ENCODE measurements around the gene ADARB1. TPM values are rescaled to one million over a fixed set of nuclear protein-coding genes. Genes with fewer than 3 reads are reported as not detected.

The ADARB1 gene
- polyA plus RNA-seq, 1 donor (not counting 4 experiments of a cell fraction or from before 2014, with no cell fraction given) = 13.0 TPM

GRCh38 chr21:45035477-45035848 lies 38.9 kb upstream of the ADARB1 start:
- no peaks in the 10 kb centered on the region for H4K20me1 ChIP-seq (ENCODE audit: control insufficient read depth, extremely low read depth, insufficient read depth, low read length)
- no peaks in the 10 kb centered on the region for H3K9me1 ChIP-seq (ENCODE audit: control insufficient read depth, extremely low read depth, insufficient read depth, low read length)
- no peaks in the 10 kb centered on the region for H3K79me2 ChIP-seq (ENCODE audit: control insufficient read depth, insufficient read depth, low read length)
- dilution Hi-C loops (cut with MboI; ENCODE audit: extremely low pct_ligation_motif_present, low sequenced_read_pairs) = no loop called here
- FAIRE-seq (no peak), DNase-seq (ENCODE audit: low read depth, low spot score) (no peak)
- no peak overlapping the region for H3K9ac ChIP-seq (ENCODE audit: control insufficient read depth, extremely low read depth, insufficient read depth, low read length)
- no peaks in the 10 kb centered on the region for H3K36me3 ChIP-seq (ENCODE audit: control insufficient read depth in 2 of 2, extremely low read depth in 1 of 2, insufficient read depth in 2 of 2, low read length in 2 of 2)
- peaks cover 6% of the 10 kb centered on the region for H3K9me3 ChIP-seq (ENCODE audit: control insufficient read depth, low read depth, low read length)
- no peak overlapping the region for H3K4me2 ChIP-seq (ENCODE audit: control insufficient read depth, extremely low read depth, insufficient read depth, low read depth, low read length)
- H2AFZ ChIP-seq (ENCODE audit: control insufficient read depth, low read length) = no peak overlapping the region
- no peak for TF ChIP-seq CTCF (optimal IDR thresholded peaks at IDR 0.05 in 1 of 3, IDR thresholded peaks at IDR 0.05 in 1 of 3, conservative IDR thresholded peaks at IDR 0.05 in 1 of 3; ENCODE audit: extremely low read depth in 1 of 3, insufficient read depth in 2 of 3, low read length in 3 of 3)
- TF ChIP-seq EZH2 (IDR thresholded peaks at IDR 0.05; ENCODE audit: low read length) = no peak
- H3K27ac ChIP-seq (ENCODE audit: control insufficient read depth, insufficient read depth, low read length) = no peak overlapping the region
- no peak overlapping the region for H3K4me3 ChIP-seq (ENCODE audit: control insufficient read depth in 2 of 3, extremely low read depth in 1 of 3, insufficient read depth in 2 of 3, low read depth in 1 of 3, low read length in 3 of 3)
- peaks cover 15% of the 10 kb centered on the region for H3K27me3 ChIP-seq (ENCODE audit: control insufficient read depth, extremely low read depth, insufficient read depth, low read length)
- peaks cover 6% of the 10 kb centered on the region for H3K4me1 ChIP-seq (ENCODE audit: control insufficient read depth, extremely low read depth, insufficient read depth, low read length)

DNA sequence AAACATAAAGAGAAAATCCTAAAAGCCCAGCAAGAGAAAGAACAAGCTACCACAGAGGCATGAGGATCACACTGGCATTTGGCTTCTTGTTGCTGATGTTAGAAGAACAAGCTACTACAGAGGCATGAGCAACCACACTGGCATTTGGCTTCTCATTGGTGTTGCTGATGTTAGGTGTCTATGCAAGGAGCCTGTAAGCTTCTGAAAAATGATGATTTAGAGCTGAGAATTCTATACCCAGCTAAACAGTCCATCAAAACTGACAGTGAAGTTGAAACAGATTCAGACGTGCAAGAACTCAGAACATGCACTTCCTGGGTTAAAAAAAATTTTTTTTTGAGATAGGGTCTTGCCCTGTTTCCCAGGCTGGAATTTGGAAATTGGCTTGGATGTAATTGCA lies 37.8 kb upstream of the ADARB1 start:
- FAIRE-seq (no peak), DNase-seq (ENCODE audit: low read depth, low spot score) (no peak)
- H3K9me1 ChIP-seq (ENCODE audit: control insufficient read depth, extremely low read depth, insufficient read depth, low read length) = no peaks in the 10 kb centered on the region
- H3K27ac ChIP-seq (ENCODE audit: control insufficient read depth, insufficient read depth, low read length) = no peak overlapping the region
- TF ChIP-seq EZH2 (IDR thresholded peaks at IDR 0.05; ENCODE audit: low read length) (no peak), CTCF (optimal IDR thresholded peaks at IDR 0.05 in 1 of 3, IDR thresholded peaks at IDR 0.05 in 1 of 3, conservative IDR thresholded peaks at IDR 0.05 in 1 of 3; ENCODE audit: extremely low read depth in 1 of 3, insufficient read depth in 2 of 3, low read length in 3 of 3) (no peak)
- H3K9me3 ChIP-seq (ENCODE audit: control insufficient read depth, low read depth, low read length) = peaks cover 6% of the 10 kb centered on the region
- H3K4me1 ChIP-seq (ENCODE audit: control insufficient read depth, extremely low read depth, insufficient read depth, low read length) = peaks cover 7% of the 10 kb centered on the region
- dilution Hi-C loops (cut with MboI; ENCODE audit: extremely low pct_ligation_motif_present, low sequenced_read_pairs) = no loop called here
- no peaks in the 10 kb centered on the region for H3K79me2 ChIP-seq (ENCODE audit: control insufficient read depth, insufficient read depth, low read length)
- H4K20me1 ChIP-seq (ENCODE audit: control insufficient read depth, extremely low read depth, insufficient read depth, low read length) = no peaks in the 10 kb centered on the region
- peaks cover 20% of the 10 kb centered on the region for H3K27me3 ChIP-seq (ENCODE audit: control insufficient read depth, extremely low read depth, insufficient read depth, low read length)
- no peak overlapping the region for H3K4me3 ChIP-seq (ENCODE audit: control insufficient read depth in 2 of 3, extremely low read depth in 1 of 3, insufficient read depth in 2 of 3, low read depth in 1 of 3, low read length in 3 of 3)
- no peak overlapping the region for H3K9ac ChIP-seq (ENCODE audit: control insufficient read depth, extremely low read depth, insufficient read depth, low read length)
- H3K36me3 ChIP-seq (ENCODE audit: control insufficient read depth in 2 of 2, extremely low read depth in 1 of 2, insufficient read depth in 2 of 2, low read length in 2 of 2) = no peaks in the 10 kb centered on the region
- H2AFZ ChIP-seq (ENCODE audit: control insufficient read depth, low read length) = no peak overlapping the region
- no peak overlapping the region for H3K4me2 ChIP-seq (ENCODE audit: control insufficient read depth, extremely low read depth, insufficient read depth, low read depth, low read length)
